OCI-LY1 (cell line): Measurements from ENCODE around the gene HLA-DRA.
"Not testable (repeated sequence)": the region's sequence is repeated elsewhere in the genome, so short reads cannot be mapped to it uniquely, and the experiment has no call there.

Experiments used
- H2AFZ ChIP-seq: fragments of 200-600 bp; sonication (generic), shearing (Covaris generic); 2 replicates; pipeline ENCODE4 v1.6.0; 2014; ENCODE audit warnings: antibody characterized with exemption, mild to moderate bottlenecking, low read length
- H3F3A ChIP-seq: fragments of 200-600 bp; sonication (generic), shearing (Covaris generic); 2 replicates; pipeline ENCODE4 v1.6.0; 2014; ENCODE audit warnings: mild to moderate bottlenecking, antibody characterized with exemption, low read length, moderate library complexity; ENCODE audit not compliant: insufficient read depth
- H3K27ac ChIP-seq: fragments of 200-600 bp; sonication (generic); 2 replicates; pipeline ENCODE4 v1.5.1; 2014; ENCODE audit warnings: low read length, mixed run types, mild to moderate bottlenecking, low read depth; ENCODE audit not compliant: poor library complexity, severe bottlenecking
- H3K27me3 ChIP-seq: fragments of 200-600 bp; sonication (generic); 2 replicates; pipeline ENCODE4 v1.6.0; 2014; ENCODE audit warnings: antibody characterized with exemption, mild to moderate bottlenecking, low read length, moderate library complexity; ENCODE audit not compliant: insufficient read depth
- H3K36me3 ChIP-seq: fragments of 200-600 bp; sonication (generic); 2 replicates; pipeline ENCODE4 v1.6.1; 2014; ENCODE audit warnings: mild to moderate bottlenecking, antibody characterized with exemption, low read length, moderate library complexity, mixed read lengths; ENCODE audit not compliant: insufficient read depth
- H3K4me1 ChIP-seq: fragments of 200-600 bp; sonication (generic); 2 replicates; pipeline ENCODE4 v1.5.1; 2014; ENCODE audit warnings: mild to moderate bottlenecking, low read length, moderate library complexity; ENCODE audit not compliant: insufficient read depth, severe bottlenecking
- H3K4me2 ChIP-seq: fragments of 200-600 bp; sonication (generic), shearing (Covaris generic); 2 replicates; pipeline ENCODE4 v1.6.1; 2014; ENCODE audit warnings: low read length
- H3K4me3 ChIP-seq: fragments of 200-600 bp; sonication (generic); 2 replicates; pipeline ENCODE4 v1.5.1; 2014; ENCODE audit warnings: low read length, low read depth, mild to moderate bottlenecking, mixed read lengths; ENCODE audit not compliant: poor library complexity, severe bottlenecking
- H3K79me2 ChIP-seq: fragments of 200-600 bp; shearing (Covaris generic); 2 replicates; pipeline ENCODE4 v1.6.1; 2016; ENCODE audit warnings: mixed run types, low read length, mixed read lengths; ENCODE audit not compliant: insufficient read depth
- H3K9ac ChIP-seq: fragments of 200-600 bp; sonication (generic), shearing (Covaris generic); 2 replicates; pipeline ENCODE4 v1.6.1; 2014; ENCODE audit warnings: mild to moderate bottlenecking, low read length, mixed read lengths
- H3K9me2 ChIP-seq: fragments of 200-600 bp; sonication (generic), shearing (Covaris generic); 2 replicates; pipeline ENCODE4 v1.6.1; 2014; ENCODE audit warnings: low read depth, mild to moderate bottlenecking, low read length, mixed read lengths
- H3K9me3 ChIP-seq: fragments of 200-600 bp; shearing (Covaris generic); 2 replicates; pipeline ENCODE4 v1.6.1; 2014; ENCODE audit warnings: low read length, mixed read lengths
- H4K20me1 ChIP-seq: fragments of 200-600 bp; sonication (generic), shearing (Covaris generic); 2 replicates; pipeline ENCODE4 v1.6.0; 2016; ENCODE audit warnings: mild to moderate bottlenecking, low read length; ENCODE audit not compliant: insufficient read depth
- CTCF ChIP-seq: fragments of 200-600 bp; sonication (generic), shearing (Covaris generic); IDR thresholded peaks from 2 replicates; pipeline ENCODE4 v1.5.1; 2017; ENCODE audit warnings: mild to moderate bottlenecking, antibody characterized with exemption, low read length, moderate library complexity, mixed read lengths
- EZH2 ChIP-seq: fragments of 200-600 bp; sonication (generic), shearing (Covaris generic); IDR thresholded peaks from 2 replicates; pipeline ENCODE4 v1.8.0; 2017; ENCODE audit warnings: borderline replicate concordance, mixed run types, mild to moderate bottlenecking, antibody characterized with exemption, low read length, moderate library complexity, mixed read lengths

The HLA-DRA gene

GRCh38 chr6:32472781-32473375 is 33.2 kb downstream of the HLA-DRA start:
- H2AFZ ChIP-seq = no peak overlapping the region
- H3K4me1 ChIP-seq = no peaks in the 10 kb centered on the region
- H3K4me2 ChIP-seq = no peak overlapping the region
- H3K27me3 ChIP-seq = no peaks in the 10 kb centered on the region
- no peak overlapping the region for H3K4me3 ChIP-seq
- H4K20me1 ChIP-seq = no peaks in the 10 kb centered on the region
- no peak overlapping the region for H3K27ac ChIP-seq
- no peaks in the 10 kb centered on the region for H3F3A ChIP-seq
- H3K79me2 ChIP-seq = no peaks in the 10 kb centered on the region
- H3K9ac ChIP-seq = no peak overlapping the region
- H3K9me2 ChIP-seq = no peaks in the 10 kb centered on the region
- H3K9me3 ChIP-seq = no peaks in the 10 kb centered on the region
- TF ChIP-seq EZH2 (no peak), CTCF (no peak)
- H3K36me3 ChIP-seq = no peaks in the 10 kb centered on the region

DNA sequence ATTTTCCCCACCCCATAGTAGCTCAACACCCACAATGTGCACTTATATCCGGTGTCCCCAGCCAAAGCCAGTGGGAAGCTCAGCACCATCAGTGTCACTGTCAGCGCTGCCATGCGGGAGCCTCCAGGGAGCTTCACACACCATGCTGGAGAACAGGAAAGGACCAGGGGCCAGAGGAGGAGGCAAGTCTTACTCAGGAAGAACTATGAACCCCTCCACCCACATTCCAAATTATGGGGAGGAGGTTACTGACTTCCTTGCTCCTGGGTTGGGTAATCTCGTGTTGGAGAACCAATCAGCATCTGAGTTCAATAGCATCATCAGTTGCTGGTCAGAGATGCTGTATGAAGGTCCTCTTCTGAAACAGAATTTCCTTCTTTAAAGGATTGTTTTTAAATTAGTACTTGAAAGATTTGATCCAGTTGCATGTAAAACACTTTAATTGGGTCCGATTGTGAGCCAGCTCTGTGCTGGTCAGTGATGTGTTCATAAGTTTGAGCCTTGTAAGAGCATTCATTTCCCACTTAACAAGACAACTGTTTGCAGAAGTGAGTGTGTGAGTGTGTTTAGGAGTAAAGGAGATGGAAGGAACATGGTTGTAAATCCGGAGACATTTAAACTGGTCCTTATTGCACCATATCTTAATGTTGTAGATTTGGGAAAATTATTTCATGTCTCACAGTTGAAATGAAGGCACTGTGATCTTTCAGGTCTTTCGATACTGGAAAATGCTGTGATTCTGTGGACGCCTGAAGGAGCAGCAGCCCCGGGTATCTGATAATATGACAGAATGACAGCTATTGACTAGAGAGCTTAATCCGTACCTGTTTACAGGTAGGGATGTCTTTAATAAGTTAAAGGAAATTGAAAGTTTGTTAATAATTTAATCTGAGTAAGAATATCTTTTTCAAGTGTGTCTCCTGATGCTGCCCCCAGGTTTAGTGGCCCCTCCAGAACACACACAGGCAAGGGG is 34.0 kb downstream of the HLA-DRA start:
- not testable (repeated sequence) for H2AFZ ChIP-seq, H3K27me3 ChIP-seq, H4K20me1 ChIP-seq, H3K9ac ChIP-seq, H3K4me1 ChIP-seq, H3K4me2 ChIP-seq, H3F3A ChIP-seq, H3K9me3 ChIP-seq, H3K9me2 ChIP-seq, H3K79me2 ChIP-seq, H3K36me3 ChIP-seq, H3K4me3 ChIP-seq, H3K27ac ChIP-seq

- Histone ChIP-seq H3K4me2 (no peak overlapping the region), H3K9me2 (no peaks in the 10 kb centered on the region), H3K27me3 (no peaks in the 10 kb centered on the region), H2AFZ (no peak overlapping the region), H3K4me3 (no peak overlapping the region), H3K9ac (no peak overlapping the region), H3K4me1 (no peaks in the 10 kb centered on the region), H4K20me1 (no peaks in the 10 kb centered on the region), H3F3A (no peaks in the 10 kb centered on the region), H3K27ac (no peak overlapping the region), H3K79me2 (no peaks in the 10 kb centered on the region), H3K9me3 (no peaks in the 10 kb centered on the region), H3K36me3 (no peaks in the 10 kb centered on the region)
- TF ChIP-seq CTCF (no peak), EZH2 (no peak)
Observed at GRCh38 chr6:32475392-32476206, 35.9 kb downstream of the HLA-DRA start.
